Psoas muscle (tissue), 8 donors: Measurements from ENCODE around the gene WLS. TPM values are rescaled to one million over a fixed set of nuclear protein-coding genes. Genes with fewer than 3 reads are reported as not detected.
A peak's percentile ranks its signal among the peaks of the same experiment; 100 is the strongest.

Source experiments
- ATAC-seq, 4 donors: fragments of 200-7000 bp; cut with Tn5 transposase; one replicate each; pipeline ENCODE4 v1.9.1; 2020; ENCODE audit warnings: moderate library complexity in 3 of 4, mild to moderate bottlenecking in 2 of 4
- DNase-seq, 2 donors: peaks; one replicate each; pipeline ENCODE4 v3.0.0-alpha.2; 2020
- H3K27ac ChIP-seq: fragments of 200-600 bp; one replicate; pipeline ENCODE4 v1.8.0; 2022
- H3K27me3 ChIP-seq, 3 donors: fragments of 200-600 bp in 1 of 3; one replicate each; pipeline versions ENCODE4 v1.6.1 to v1.8.0; 2013 to 2022; ENCODE audit warnings: low read length in 2 of 3, mild to moderate bottlenecking in 2 of 3, moderate library complexity in 1 of 3; ENCODE audit not compliant: insufficient read depth in 3 of 3
- H3K36me3 ChIP-seq, 2 donors: fragments of 200-600 bp in 1 of 2; one replicate each; pipeline versions ENCODE4 v1.6.1 to v1.8.0; 2013 to 2022; ENCODE audit warnings: low read depth in 1 of 2, mild to moderate bottlenecking in 1 of 2, moderate library complexity in 1 of 2; ENCODE audit not compliant: insufficient read depth in 1 of 2
- H3K4me1 ChIP-seq: fragments of 200-600 bp; one replicate; pipeline ENCODE4 v1.8.0; 2022
- H3K4me3 ChIP-seq: fragments of 200-600 bp; one replicate; pipeline ENCODE4 v1.8.0; 2022; ENCODE audit warnings: mild to moderate bottlenecking
- H3K9me3 ChIP-seq: fragments of 200-600 bp; one replicate; pipeline ENCODE4 v1.8.0; 2022
- WGBS, 3 donors: extraction: QIAGEN DNeasy Blood & Tissue Kit; methylation state at CpG; one replicate each; pipeline versions ENCODE4 v1.1.6 to v1.1.7; 2013; 5-methylcytosine and 5-hydroxymethylcytosine counted together
- intact Hi-C, 2 donors: fragments of 100-400 bp; cut with DNase I; formaldehyde crosslinking; loops; one replicate each; pipeline versions ENCODE4 v1.11.0 to v1.14.2; 2022
- polyA plus RNA-seq, 3 donors: library from polyadenylated mRNA; stranded (reverse); fragments of 200-250 nt; gene quantifications; one replicate each; pipeline ENCODE4 v1.2.3, GENCODE V29; 2013
- total RNA-seq, 4 donors: library from RNA; stranded (reverse); fragmentation: NEBNext Ultra II Directional in 2 of 4; extraction: Animal tissue kit (Norgen Biotek cat#: 25700) in 2 of 4; gene quantifications; one replicate each; pipeline versions ENCODE4 v1.2.1 to v1.2.4, GENCODE V29; 2021 to 2023
- TF ChIP-seq, protein P1 (sequence below): fragments of 200-600 bp; IDR thresholded peaks from one replicate; pipeline ENCODE4 v1.8.0; 2022; ENCODE audit warnings: antibody characterized with exemption
- donor health status: healthy with polysubstance abuse.
- donor health status: DM: no; HTN: no; CAD: no; lungs with moderate emphysema.
- donor health status: Bipolar disorder and iron deficiency.
- donor health status: healthy.
- donor health status: DM: yes; HTN: yes; CAD: no.
- donor health status: DM: no; HTN: no; CAD: no.
- donor health status: DM: no; HTN: no; CAD: no.
- donor health status: DM: yes; HTN: yes; CAD: no.

The WLS gene
- total and polyA plus RNA-seq, 7 donors, result 3.1 to 32.3 (median 15.2) TPM

DNA sequence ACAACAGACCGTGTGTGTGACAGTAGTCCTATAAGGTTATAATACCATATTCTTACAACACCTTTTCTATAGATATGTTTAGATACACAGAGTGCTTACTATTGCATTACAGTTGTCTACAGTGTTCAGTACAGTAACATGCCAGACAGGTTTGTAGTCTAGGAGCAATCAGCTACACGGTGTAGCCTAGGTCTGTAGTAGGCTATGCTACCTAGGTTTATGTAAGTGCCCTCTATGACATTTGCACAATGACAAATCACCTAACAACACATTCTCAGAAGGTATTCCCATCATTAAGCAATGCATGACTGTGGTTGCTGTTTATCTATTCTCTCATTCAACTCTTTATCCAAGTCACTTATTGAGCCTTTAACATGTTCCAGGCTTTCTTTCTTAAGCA is 1.8 kb upstream of the WLS start:
- Histone ChIP-seq H3K9me3 (no peaks in the 10 kb centered on the region), H3K4me3 (no peak overlapping the region), H3K27me3 (no peaks in the 10 kb centered on the region), H3K4me1 (peaks cover 8% of the 10 kb centered on the region), H3K27ac (no peak overlapping the region), H3K36me3 (no peaks in the 10 kb centered on the region)
- intact Hi-C loops, result loop anchor here (5.0 to 10.0 kb wide), 5 partner anchors 57 to 399 kb away; partner anchors contain the start of gene GNG12 (in 1 of the 2)
- no peak for ATAC-seq
- TF ChIP-seq, protein P1, sequence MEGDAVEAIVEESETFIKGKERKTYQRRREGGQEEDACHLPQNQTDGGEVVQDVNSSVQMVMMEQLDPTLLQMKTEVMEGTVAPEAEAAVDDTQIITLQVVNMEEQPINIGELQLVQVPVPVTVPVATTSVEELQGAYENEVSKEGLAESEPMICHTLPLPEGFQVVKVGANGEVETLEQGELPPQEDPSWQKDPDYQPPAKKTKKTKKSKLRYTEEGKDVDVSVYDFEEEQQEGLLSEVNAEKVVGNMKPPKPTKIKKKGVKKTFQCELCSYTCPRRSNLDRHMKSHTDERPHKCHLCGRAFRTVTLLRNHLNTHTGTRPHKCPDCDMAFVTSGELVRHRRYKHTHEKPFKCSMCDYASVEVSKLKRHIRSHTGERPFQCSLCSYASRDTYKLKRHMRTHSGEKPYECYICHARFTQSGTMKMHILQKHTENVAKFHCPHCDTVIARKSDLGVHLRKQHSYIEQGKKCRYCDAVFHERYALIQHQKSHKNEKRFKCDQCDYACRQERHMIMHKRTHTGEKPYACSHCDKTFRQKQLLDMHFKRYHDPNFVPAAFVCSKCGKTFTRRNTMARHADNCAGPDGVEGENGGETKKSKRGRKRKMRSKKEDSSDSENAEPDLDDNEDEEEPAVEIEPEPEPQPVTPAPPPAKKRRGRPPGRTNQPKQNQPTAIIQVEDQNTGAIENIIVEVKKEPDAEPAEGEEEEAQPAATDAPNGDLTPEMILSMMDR, result no peak
- 82 to 92% (median 91%) methylated on average over 2 of the region's 2 CpGs for WGBS, 3 donors
- no peak for DNase-seq

DNA sequence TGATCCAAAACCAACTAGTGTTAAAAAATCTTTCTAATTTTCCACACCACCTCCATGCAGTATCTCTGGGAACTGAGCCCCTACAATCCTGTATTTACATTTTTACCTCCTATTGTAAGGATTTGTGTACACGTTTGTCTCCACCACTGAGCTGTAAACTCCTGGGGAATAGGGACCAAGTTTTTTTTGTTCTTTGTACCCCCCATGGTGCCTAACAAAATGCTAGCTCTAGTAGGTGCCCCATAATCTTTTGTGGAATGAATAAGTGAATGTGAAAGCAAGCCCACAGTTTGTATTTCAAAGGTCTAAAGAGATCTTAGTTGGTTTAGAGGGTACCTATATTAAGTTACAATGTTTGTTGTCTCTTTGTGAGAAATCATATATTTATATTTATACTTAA is 879 bp upstream of the WLS start:
- Histone ChIP-seq H3K4me1 (peaks cover 8% of the 10 kb centered on the region), H3K27me3 (no peaks in the 10 kb centered on the region), H3K36me3 (no peaks in the 10 kb centered on the region), H3K27ac (no peak overlapping the region), H3K4me3 (peak overlapping the region; percentile 82), H3K9me3 (no peaks in the 10 kb centered on the region)
- TF ChIP-seq, protein P1, result no peak
- no peak for DNase-seq
- 59 to 69% (median 68%) methylated on average over 1 of the region's 1 CpG for WGBS, 3 donors
- intact Hi-C loops, result loop anchor here (2.0 to 10.0 kb wide), 6 partner anchors 56 to 398 kb away; partner anchors contain the start of gene GNG12 (in 1 of the 2)
- no peak for ATAC-seq

DNA sequence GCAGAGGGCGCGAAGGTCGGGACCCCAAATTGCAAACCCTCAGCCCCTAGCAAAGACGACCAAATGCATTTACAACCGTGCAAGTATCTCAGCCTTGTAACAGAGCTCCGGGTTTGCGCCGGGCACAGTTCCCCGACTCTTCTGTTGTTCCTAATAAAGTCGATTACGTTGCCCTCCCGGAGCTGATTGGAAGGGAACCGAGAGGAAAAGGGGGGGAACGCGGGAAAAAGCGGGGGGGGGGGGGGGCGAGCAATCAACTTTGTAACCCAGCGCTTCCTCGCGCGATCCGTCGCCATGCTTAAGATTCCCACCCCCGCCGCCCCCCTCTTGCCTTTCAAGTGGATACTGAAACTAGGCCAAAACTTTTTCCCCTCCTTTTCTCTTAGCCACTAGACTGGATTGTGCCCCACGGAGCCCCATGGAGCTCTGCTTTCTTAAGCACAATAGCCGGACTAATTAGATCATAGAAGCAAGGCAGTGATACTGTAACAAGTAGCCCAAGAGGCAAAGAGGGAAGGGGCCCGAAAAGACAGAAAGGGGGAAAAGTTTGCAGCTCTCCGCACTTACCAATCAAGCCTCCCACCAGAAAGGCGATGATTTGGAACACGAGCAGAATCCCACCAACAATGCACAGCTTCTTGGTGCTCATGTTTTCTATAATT is 565 bp downstream of the WLS start:
- Histone ChIP-seq H3K27ac (peak overlapping the region; percentile 72), H3K9me3 (no peaks in the 10 kb centered on the region), H3K4me3 (peak overlapping the region; percentile 82), H3K4me1 (peaks cover 8% of the 10 kb centered on the region), H3K27me3 (no peaks in the 10 kb centered on the region), H3K36me3 (no peaks in the 10 kb centered on the region)
- TF ChIP-seq, protein P1, result no peak
- WGBS, 3 donors, result 0 to 1% (median 1%) methylated on average over 24 to 31 of the region's 31 CpGs
- peak; percentile 54 to 73 (median 67) for ATAC-seq
- peak; percentile 64 to 69 for DNase-seq
- intact Hi-C loops, result loop anchor here (2.0 to 10.0 kb wide), 6 partner anchors 54 to 397 kb away; partner anchors contain the start of gene GNG12 (in 1 of the 2)

DNA sequence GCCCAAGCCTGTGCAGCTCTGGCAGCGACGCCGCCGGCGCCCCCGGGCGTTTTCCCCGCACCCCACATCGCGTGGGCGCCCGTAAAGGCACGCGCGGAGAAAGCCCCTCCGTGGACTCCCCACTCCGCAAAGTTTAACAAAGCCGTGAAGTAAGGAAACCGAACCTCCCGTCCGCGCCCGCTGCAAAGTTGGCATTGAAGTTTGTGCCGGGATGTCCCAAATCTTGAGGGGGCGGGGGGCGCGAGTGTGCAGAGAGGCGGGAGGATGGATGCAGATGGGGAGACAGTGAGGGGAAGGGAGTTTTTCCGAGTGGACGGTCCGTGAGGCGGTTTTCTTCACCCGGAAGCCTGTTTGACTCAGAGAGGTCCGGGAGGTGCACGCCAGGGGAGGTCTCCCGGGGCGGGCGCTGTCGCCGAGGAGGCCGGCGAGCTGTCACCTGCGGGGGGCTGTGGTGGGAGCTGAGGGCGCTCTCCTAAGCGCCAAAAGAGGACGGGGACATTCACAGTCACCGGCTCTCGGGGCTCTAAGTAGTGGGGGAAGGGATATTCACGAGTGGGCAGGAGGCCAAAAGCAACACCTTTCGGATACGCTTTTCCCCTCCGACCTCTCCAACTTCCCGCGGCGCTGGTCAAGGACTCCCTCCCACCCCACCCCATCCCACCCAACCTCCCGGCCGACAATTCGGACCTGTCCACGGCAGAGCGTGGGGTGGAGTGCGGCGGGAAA is 1.3 kb downstream of the WLS start:
- Histone ChIP-seq H3K4me3 (peak overlapping the region; percentile 82), H3K36me3 (no peaks in the 10 kb centered on the region), H3K4me1 (peaks cover 8% of the 10 kb centered on the region), H3K27me3 (no peaks in the 10 kb centered on the region), H3K9me3 (no peaks in the 10 kb centered on the region), H3K27ac (peak overlapping the region; percentile 72)
- peak; percentile 45 to 58 (median 52) for ATAC-seq
- TF ChIP-seq, protein P1, result no peak
- intact Hi-C loops, result loop anchor here (5.0 to 10.0 kb wide), 5 partner anchors 54 to 396 kb away; partner anchors contain the start of gene GNG12 (in 1 of the 2)
- peak; percentile 35 to 62 for DNase-seq
- WGBS, 3 donors, result 1 to 2% (median 2%) methylated on average over 61 to 62 of the region's 62 CpGs
